Nephron (organoid): Measurements from ENCODE around the gene MYH6.

Source experiments
- H3K27ac Mint-ChIP-seq, 3 experiments: 2 replicates each; pipeline ENCODE4 v1.8.0; 2020; ENCODE audit warnings: mixed read lengths in 3 of 3, mild to moderate bottlenecking in 2 of 3, moderate library complexity in 1 of 3
- H3K27me3 Mint-ChIP-seq: 2 replicates; pipeline ENCODE4 v1.8.0; 2021; ENCODE audit warnings: low read depth, mild to moderate bottlenecking, moderate library complexity, mixed read lengths
- H3K36me3 Mint-ChIP-seq: 2 replicates; pipeline ENCODE4 v1.8.0; 2020; ENCODE audit warnings: low read depth, mixed read lengths
- H3K4me1 Mint-ChIP-seq: 2 replicates; pipeline ENCODE4 v1.8.0; 2020; ENCODE audit warnings: mixed read lengths
- H3K4me3 Mint-ChIP-seq, 3 experiments: 2 replicates each; pipeline ENCODE4 v1.8.0; 2020; ENCODE audit warnings: mild to moderate bottlenecking in 3 of 3, mixed read lengths in 3 of 3, moderate library complexity in 2 of 3
- H3K9me3 Mint-ChIP-seq: 2 replicates; pipeline ENCODE4 v1.8.0; 2020; ENCODE audit warnings: mixed read lengths
- CTCF ChIP-seq, 3 experiments: fragments of 200-600 bp; sonication (generic); IDR thresholded peaks; one replicate each; pipeline ENCODE4 v1.5.0; 2021; ENCODE audit warnings: antibody characterized with exemption in 3 of 3; ENCODE audit not compliant: unreplicated experiment in 3 of 3

MYH6 gene

GRCh38 chr14:23345987-23346692 is 61.9 kb downstream of the MYH6 start:
- peaks cover 13% of the 10 kb centered on the region for H3K27me3 Mint-ChIP-seq
- H3K4me1 Mint-ChIP-seq = peaks cover 12% of the 10 kb centered on the region
- no peak for TF ChIP-seq CTCF (IDR thresholded peaks at IDR 0.05; ENCODE audit: unreplicated experiment in 3 of 3)
- no peaks in the 10 kb centered on the region for H3K9me3 Mint-ChIP-seq
- peaks cover 7% of the 10 kb centered on the region for H3K36me3 Mint-ChIP-seq
- no peak overlapping the region for H3K4me3 Mint-ChIP-seq
- H3K27ac Mint-ChIP-seq = peak overlapping the region in 1 of 3 experiments; percentile 34

- H3K4me3 Mint-ChIP-seq = no peak overlapping the region
- no peaks in the 10 kb centered on the region for H3K36me3 Mint-ChIP-seq
- TF ChIP-seq CTCF (IDR thresholded peaks at IDR 0.05; ENCODE audit: unreplicated experiment in 3 of 3) = no peak
- H3K27ac Mint-ChIP-seq = no peak overlapping the region
- H3K9me3 Mint-ChIP-seq = peaks cover 6% of the 10 kb centered on the region
- peaks cover 5% of the 10 kb centered on the region for H3K4me1 Mint-ChIP-seq
- H3K27me3 Mint-ChIP-seq = peaks cover 5% of the 10 kb centered on the region
These were observed 63.6 kb downstream of the MYH6 start for GRCh38 chr14:23344481-23344880.

- TF ChIP-seq CTCF (IDR thresholded peaks at IDR 0.05; ENCODE audit: unreplicated experiment in 3 of 3) = no peak
- no peak overlapping the region for H3K4me3 Mint-ChIP-seq
- H3K27ac Mint-ChIP-seq = no peak overlapping the region
- no peaks in the 10 kb centered on the region for H3K36me3 Mint-ChIP-seq
- no peaks in the 10 kb centered on the region for H3K4me1 Mint-ChIP-seq
- H3K9me3 Mint-ChIP-seq = peaks cover 9% of the 10 kb centered on the region
- peaks cover 14% of the 10 kb centered on the region for H3K27me3 Mint-ChIP-seq
These were observed 68.4 kb downstream of the MYH6 start for GRCh38 chr14:23339506-23340268.

- no peak for TF ChIP-seq CTCF (IDR thresholded peaks at IDR 0.05; ENCODE audit: unreplicated experiment in 3 of 3)
- Mint-ChIP-seq H3K4me1 (no peaks in the 10 kb centered on the region), H3K27me3 (peaks cover 11% of the 10 kb centered on the region), H3K4me3 (no peak overlapping the region), H3K9me3 (peaks cover 9% of the 10 kb centered on the region), H3K27ac (no peak overlapping the region), H3K36me3 (no peaks in the 10 kb centered on the region)
These were observed 72.5 kb downstream of the MYH6 start for GRCh38 chr14:23335623-23336022.
